SU-DHL-6 (cell line): ENCODE measurements around the gene BUB1.

Source experiments
- EZH2phosphoT487 ChIP-seq: fragments of 200-600 bp; sonication (generic), shearing (Covaris generic); conservative IDR thresholded peaks from 2 replicates; pipeline ENCODE4 v1.6.1; 2018; ENCODE audit warnings: mild to moderate bottlenecking, antibody characterized with exemption, low read length, moderate library complexity, mixed read lengths
- TF ChIP-seq, protein P1 (sequence below): fragments of 200-600 bp; sonication (generic); IDR thresholded peaks from one replicate; pipeline ENCODE4 v1.5.1; 2017; ENCODE audit warnings: antibody characterized with exemption, mild to moderate bottlenecking, low read length, moderate library complexity; ENCODE audit not compliant: insufficient read depth, poor library complexity, severe bottlenecking

DNA sequence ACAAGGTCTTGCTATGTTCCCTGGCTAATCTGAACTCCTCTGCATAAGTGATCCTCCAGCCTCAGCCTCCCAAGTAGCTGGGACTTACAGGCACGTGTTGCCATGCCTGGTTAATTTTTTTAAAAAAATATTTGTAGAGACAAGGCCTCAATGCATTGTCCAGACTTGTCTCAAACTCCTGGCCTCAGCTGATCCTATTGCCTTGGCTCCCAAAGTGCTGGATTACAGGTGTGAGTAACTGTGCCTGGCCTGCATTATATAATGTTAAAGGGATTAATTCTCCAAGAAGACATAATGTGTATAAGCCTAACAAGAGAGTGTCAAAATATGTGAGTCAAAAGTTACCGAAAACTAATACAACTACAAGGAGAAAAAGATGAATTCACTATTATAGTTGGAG lies 32.2 kb downstream of the BUB1 start:
- TF ChIP-seq, protein P1, sequence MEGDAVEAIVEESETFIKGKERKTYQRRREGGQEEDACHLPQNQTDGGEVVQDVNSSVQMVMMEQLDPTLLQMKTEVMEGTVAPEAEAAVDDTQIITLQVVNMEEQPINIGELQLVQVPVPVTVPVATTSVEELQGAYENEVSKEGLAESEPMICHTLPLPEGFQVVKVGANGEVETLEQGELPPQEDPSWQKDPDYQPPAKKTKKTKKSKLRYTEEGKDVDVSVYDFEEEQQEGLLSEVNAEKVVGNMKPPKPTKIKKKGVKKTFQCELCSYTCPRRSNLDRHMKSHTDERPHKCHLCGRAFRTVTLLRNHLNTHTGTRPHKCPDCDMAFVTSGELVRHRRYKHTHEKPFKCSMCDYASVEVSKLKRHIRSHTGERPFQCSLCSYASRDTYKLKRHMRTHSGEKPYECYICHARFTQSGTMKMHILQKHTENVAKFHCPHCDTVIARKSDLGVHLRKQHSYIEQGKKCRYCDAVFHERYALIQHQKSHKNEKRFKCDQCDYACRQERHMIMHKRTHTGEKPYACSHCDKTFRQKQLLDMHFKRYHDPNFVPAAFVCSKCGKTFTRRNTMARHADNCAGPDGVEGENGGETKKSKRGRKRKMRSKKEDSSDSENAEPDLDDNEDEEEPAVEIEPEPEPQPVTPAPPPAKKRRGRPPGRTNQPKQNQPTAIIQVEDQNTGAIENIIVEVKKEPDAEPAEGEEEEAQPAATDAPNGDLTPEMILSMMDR, result no peak
- TF ChIP-seq EZH2phosphoT487, result no peak
